H1 (cell line): ENCODE measurements around the gene PRDM15. TPM values are rescaled to one million over a fixed set of nuclear protein-coding genes. Genes with fewer than 3 reads are reported as not detected.

Source experiments
- CTCF ChIA-PET: fragments of 300-600 bp; sonication (Branson Sonifier 250); formaldehyde crosslinking; loops from one replicate; lab custom pipeline; 2021; ENCODE audit not compliant: partially characterized antibody; lab: Charles Lee
- POLR2A ChIA-PET: fragments of 300-600 bp; sonication (Branson Sonifier 250); formaldehyde crosslinking; loops from one replicate; lab custom pipeline; 2021; ENCODE audit warnings: inconsistent platforms; ENCODE audit not compliant: partially characterized antibody; lab: Charles Lee
- DNase-seq, 2 experiments: peaks; one replicate each; pipeline versions ENCODE4 v3.0.0 to v3.0.0-alpha.2; 2010 to 2022; ENCODE audit warnings: low spot score in 2 of 2, low read depth in 1 of 2, mixed read lengths in 1 of 2
- FAIRE-seq: peaks from 2 replicates; lab custom pipeline; 2011; peaks lifted over from hg19 to GRCh38; lab: Jason Lieb, UNC
- H2AFZ ChIP-seq: 2 replicates; pipeline ENCODE4 v1.8.1; 2012; ENCODE audit warnings: low read length, inconsistent platforms
- H2AK5ac ChIP-seq: 2 replicates; pipeline ENCODE4 v1.6.1; 2013; ENCODE audit warnings: low read depth, low read length
- H2BK120ac ChIP-seq: replicated peaks from 2 replicates; pipeline ENCODE3; 2013; ENCODE audit warnings: low read depth, low read length, inconsistent platforms
- H2BK12ac ChIP-seq: 2 replicates; pipeline ENCODE4 v1.6.1; 2013; ENCODE audit warnings: low read depth, low read length
- H2BK15ac ChIP-seq: 2 replicates; pipeline ENCODE4 v1.6.1; 2013; ENCODE audit warnings: low read length
- H2BK20ac ChIP-seq: 2 replicates; pipeline ENCODE4 v1.6.1; 2013; ENCODE audit warnings: low read length
- H2BK5ac ChIP-seq: 2 replicates; pipeline ENCODE4 v1.6.1; 2013; ENCODE audit warnings: low read depth, low read length
- H3K14ac ChIP-seq: 2 replicates; pipeline ENCODE4 v1.6.1; 2013; ENCODE audit warnings: inconsistent platforms; ENCODE audit not compliant: insufficient read length
- H3K18ac ChIP-seq: 2 replicates; pipeline ENCODE4 v1.6.1; 2013; ENCODE audit warnings: low read length; ENCODE audit errors: extremely low read depth
- H3K23ac ChIP-seq: 2 replicates; pipeline ENCODE4 v1.6.1; 2013; ENCODE audit warnings: inconsistent platforms; ENCODE audit not compliant: insufficient read length
- H3K23me2 ChIP-seq: 2 replicates; pipeline ENCODE4 v1.6.1; 2013; ENCODE audit warnings: low read depth, low read length
- H3K27ac ChIP-seq: 2 replicates; pipeline ENCODE4 v1.6.1; 2011; ENCODE audit warnings: low read depth, low read length, inconsistent platforms
- H3K27me3 ChIP-seq, 4 experiments: replicated peaks in 1 of 4; 1 replicate in 1 of 4; 2 replicates in 3 of 4; pipeline versions ENCODE4 v1.6.1 to v1.8.1; 2011 to 2013; ENCODE audit warnings: low read length in 3 of 4, mild to moderate bottlenecking in 3 of 4, inconsistent platforms in 2 of 4, mixed read lengths in 2 of 4, moderate library complexity in 1 of 4; ENCODE audit not compliant: control insufficient read depth in 3 of 4, insufficient read depth in 3 of 4; ENCODE audit errors: extremely low read depth in 1 of 4
- H3K36me3 ChIP-seq, 4 experiments: 2 replicates each; pipeline versions ENCODE4 v1.6.1 to v1.8.1; 2011 to 2013; ENCODE audit warnings: mild to moderate bottlenecking in 4 of 4, low read length in 3 of 4, moderate library complexity in 2 of 4, control low read depth in 1 of 4, inconsistent platforms in 1 of 4; ENCODE audit not compliant: insufficient read depth in 4 of 4, control insufficient read depth in 2 of 4
- H3K4ac ChIP-seq: replicated peaks from 2 replicates; pipeline ENCODE3; 2013; ENCODE audit warnings: low read length, low read depth, mixed read lengths, inconsistent platforms; ENCODE audit not compliant: insufficient read length
- H3K4me1 ChIP-seq, 4 experiments: replicated peaks in 1 of 4; 1 replicate in 1 of 4; 2 replicates in 3 of 4; pipeline versions ENCODE4 v1.6.1 to v1.8.1; 2011 to 2013; ENCODE audit warnings: low read length in 3 of 4, inconsistent platforms in 2 of 4, mixed read lengths in 1 of 4; ENCODE audit not compliant: insufficient read depth in 4 of 4, control insufficient read depth in 3 of 4
- H3K4me2 ChIP-seq, 2 experiments: 2 replicates each; pipeline versions ENCODE4 v1.6.1 to v1.8.1; 2011 to 2013; ENCODE audit warnings: low read depth in 2 of 2, low read length in 2 of 2, control low read depth in 1 of 2, inconsistent platforms in 1 of 2, mild to moderate bottlenecking in 1 of 2; ENCODE audit not compliant: insufficient read depth in 1 of 2
- H3K4me3 ChIP-seq, 4 experiments: fragments of 200-600, 300-600 bp in 1 of 4; sonication (generic), shearing (Covaris generic), sonication (Bioruptor Twin) in 1 of 4; 2 replicates each; pipeline versions ENCODE4 v1.5.1 to v1.8.1; 2011 to 2016; ENCODE audit warnings: low read length in 4 of 4, low read depth in 3 of 4, control low read depth in 2 of 4, inconsistent platforms in 2 of 4, mild to moderate bottlenecking in 2 of 4, mixed read lengths in 1 of 4, moderate library complexity in 1 of 4; ENCODE audit not compliant: insufficient read depth in 2 of 4; ENCODE audit errors: extremely low read depth in 1 of 4
- H3K56ac ChIP-seq: replicated peaks from 2 replicates; pipeline ENCODE3; 2013; ENCODE audit warnings: low read depth, mild to moderate bottlenecking, mixed read lengths, low read length, inconsistent platforms; ENCODE audit not compliant: insufficient read length
- H3K79me1 ChIP-seq: 2 replicates; pipeline ENCODE4 v1.6.1; 2013; ENCODE audit warnings: low read depth, low read length, control low read depth
- H3K79me2 ChIP-seq, 2 experiments: 2 replicates each; pipeline versions ENCODE4 v1.6.1 to v1.8.1; 2012 to 2013; ENCODE audit warnings: low read length in 2 of 2, mild to moderate bottlenecking in 2 of 2, inconsistent platforms in 1 of 2; ENCODE audit not compliant: insufficient read depth in 2 of 2, control insufficient read depth in 1 of 2
- H3K9ac ChIP-seq, 4 experiments: replicated peaks in 1 of 4; 1 replicate in 1 of 4; 2 replicates in 3 of 4; pipeline versions ENCODE4 v1.6.1 to v1.8.1; 2011 to 2013; ENCODE audit warnings: low read depth in 3 of 4, low read length in 3 of 4, control low read depth in 2 of 4, mild to moderate bottlenecking in 2 of 4, moderate library complexity in 2 of 4, inconsistent platforms in 1 of 4; ENCODE audit errors: extremely low read depth in 1 of 4
- H3K9me3 ChIP-seq, 2 experiments: 2 replicates each; pipeline versions ENCODE4 v1.6.1 to v1.8.1; 2012 to 2013; ENCODE audit warnings: mild to moderate bottlenecking in 2 of 2, moderate library complexity in 2 of 2, control low read depth in 1 of 2, inconsistent platforms in 1 of 2, low read depth in 1 of 2, low read length in 1 of 2, mixed read lengths in 1 of 2; ENCODE audit not compliant: insufficient read depth in 2 of 2
- H4K20me1 ChIP-seq, 2 experiments: replicated peaks in 1 of 2; 2 replicates each; pipeline versions ENCODE3 to v1.8.1; 2011 to 2013; ENCODE audit warnings: inconsistent platforms in 2 of 2, low read length in 2 of 2, mild to moderate bottlenecking in 1 of 2; ENCODE audit not compliant: insufficient read depth in 2 of 2, control insufficient read depth in 1 of 2
- H4K5ac ChIP-seq: 2 replicates; pipeline ENCODE4 v1.6.1; 2013; ENCODE audit warnings: low read length, low read depth, mixed read lengths, inconsistent platforms; ENCODE audit not compliant: insufficient read length
- H4K8ac ChIP-seq: 2 replicates; pipeline ENCODE4 v1.8.0; 2013; ENCODE audit warnings: mild to moderate bottlenecking, moderate library complexity, low read length, inconsistent platforms; ENCODE audit not compliant: insufficient read depth; ENCODE audit errors: extremely low read depth
- H4K91ac ChIP-seq: replicated peaks from 2 replicates; pipeline ENCODE3; 2013; ENCODE audit warnings: low read length, mixed read lengths, inconsistent platforms; ENCODE audit not compliant: insufficient read length
- ASH2L ChIP-seq: fragments of 200-600, 300-600 bp; sonication (generic); IDR thresholded peaks from one replicate; pipeline ENCODE4 v1.7.1; 2017; ENCODE audit warnings: low read length
- BACH1 ChIP-seq: IDR thresholded peaks from 2 replicates; pipeline ENCODE4 v1.6.1; 2012; ENCODE audit warnings: low read length, improper control_type of control experiment
- CHD1 ChIP-seq: IDR thresholded peaks from 2 replicates; pipeline ENCODE4 v1.6.1; 2012; ENCODE audit warnings: low read depth, low read length, improper control_type of control experiment
- EGR1 ChIP-seq: IDR thresholded peaks from 2 replicates; pipeline ENCODE4 v1.6.1; 2011; ENCODE audit warnings: low read depth, low read length, borderline replicate concordance
- EP300 ChIP-seq, 2 experiments: IDR thresholded peaks; 1 replicate in 1 of 2; 2 replicates in 1 of 2; pipeline ENCODE4 v1.6.1; 2011 to 2012; ENCODE audit warnings: low read depth in 2 of 2, low read length in 2 of 2, mild to moderate bottlenecking in 2 of 2, borderline replicate concordance in 1 of 2, inconsistent platforms in 1 of 2, moderate library complexity in 1 of 2
- HDAC6 ChIP-seq: IDR thresholded peaks from one replicate; pipeline ENCODE4 v1.7.1; 2012; ENCODE audit warnings: low read depth, mild to moderate bottlenecking, inconsistent platforms, low read length, moderate library complexity
- KDM1A ChIP-seq: fragments of 200-600, 300-600 bp; sonication (generic); IDR thresholded peaks from 2 replicates; pipeline ENCODE4 v1.7.1; 2016; ENCODE audit warnings: mild to moderate bottlenecking, low read length, borderline replicate concordance
- NANOG ChIP-seq: IDR thresholded peaks from 2 replicates; pipeline ENCODE4 v1.6.1; 2011; ENCODE audit warnings: low read length, low read depth, mild to moderate bottlenecking, inconsistent platforms; ENCODE audit not compliant: insufficient read depth, poor library complexity, severe bottlenecking
- SP1 ChIP-seq: IDR thresholded peaks from 2 replicates; pipeline ENCODE4 v1.6.1; 2011; ENCODE audit warnings: low read depth, low read length
- SP2 ChIP-seq: IDR thresholded peaks from 2 replicates; pipeline ENCODE4 v1.6.1; 2012; ENCODE audit warnings: mild to moderate bottlenecking, low read length, inconsistent platforms
- SUZ12 ChIP-seq: fragments of 200-600 bp; sonication (generic); IDR thresholded peaks from 2 replicates; pipeline ENCODE4 v1.6.1; 2012; ENCODE audit warnings: mild to moderate bottlenecking, inconsistent platforms, low read length, moderate library complexity, mixed read lengths
- TCF12 ChIP-seq: IDR thresholded peaks from 2 replicates; pipeline ENCODE4 v1.6.1; 2011; ENCODE audit warnings: low read depth, mild to moderate bottlenecking, low read length
- TEAD4 ChIP-seq: IDR thresholded peaks from 2 replicates; pipeline ENCODE4 v1.6.1; 2012; ENCODE audit warnings: low read depth, low read length, inconsistent platforms, mixed read lengths
- ZNF274 ChIP-seq: IDR thresholded peaks from 2 replicates; pipeline ENCODE4 v1.7.0; 2012; ENCODE audit warnings: low read length, borderline replicate concordance; ENCODE audit errors: extremely low read depth
- WGBS, 2 experiments: shearing (Covaris generic) in 1 of 2; methylation state at CpG; one replicate each; pipeline versions ENCODE4 v1.1.6 to v1.1.7; 2013 to 2015; ENCODE audit warnings: low lambda C conversion rate in 2 of 2, mixed read lengths in 2 of 2, inconsistent platforms in 1 of 2, low coverage in 1 of 2, missing lambda C conversion rate in 1 of 2; ENCODE audit not compliant: insufficient replicate concordance in 2 of 2, insufficient coverage in 1 of 2, insufficient read length in 1 of 2; ENCODE audit errors: extremely low coverage in 1 of 2, missing lambda C conversion rate in 1 of 2; 5-methylcytosine and 5-hydroxymethylcytosine counted together
- polyA plus RNA-seq, 7 experiments: library from polyadenylated mRNA; depleted of rRNA in 3 of 7; stranded (reverse) in 5 of 7; unstranded in 2 of 7; fragments of >200 nt in 5 of 7; fragments of 200-250 nt in 2 of 7; gene quantifications; 1 replicate in 5 of 7; 2 replicates in 1 of 7; 4 replicates in 1 of 7; pipeline versions ENCODE4 v1.2.1 to v1.2.3, GENCODE V29; 2011 to 2013; ENCODE audit warnings: missing spikeins in 2 of 7, mixed read lengths in 2 of 7
- total RNA-seq: library from RNA; stranded (reverse); fragmentation: NEBNext Ultra II Directional; extraction: Animal tissue kit (Norgen Biotek cat#: 25700); gene quantifications from 2 replicates; pipeline ENCODE4 v1.2.1, GENCODE V29; 2021

Gene PRDM15
- total and polyA plus RNA-seq, 2 of the 8 experiments (the other 6 are each of a cell fraction or from before 2014, with no cell fraction given): 9.7 to 10.5 TPM

DNA sequence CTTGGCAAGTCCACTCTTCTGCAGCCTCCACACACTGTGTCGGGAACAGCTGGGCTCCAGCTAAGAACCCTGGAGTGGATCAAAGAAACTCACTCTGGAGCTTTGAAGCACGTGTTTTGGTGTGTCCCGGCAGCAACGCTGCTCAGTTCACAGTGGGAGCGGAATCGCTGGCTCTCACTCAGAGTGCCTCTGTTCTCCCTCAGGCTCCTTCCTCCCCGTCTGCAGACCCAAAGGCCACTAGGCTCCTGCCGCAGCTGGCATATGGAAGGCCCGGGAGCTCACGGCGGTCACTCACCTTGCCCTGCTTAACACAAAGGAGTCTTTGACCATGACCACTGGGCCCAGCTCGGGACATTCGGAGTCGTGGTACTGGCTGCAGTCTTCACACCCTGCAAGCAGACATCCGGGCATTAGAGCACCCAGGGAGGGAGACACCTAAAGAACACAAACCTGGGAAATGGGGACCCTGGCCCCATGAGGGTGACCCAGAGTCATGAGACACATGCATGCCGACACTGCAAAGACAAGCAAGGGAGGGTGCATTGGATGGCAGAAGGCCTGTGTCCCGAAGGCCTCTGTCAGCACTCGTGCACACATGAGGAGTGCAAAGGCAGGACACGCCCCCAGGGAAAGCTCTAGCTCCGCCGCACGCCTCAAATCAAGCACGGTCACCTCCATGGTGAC, 19.7 kb downstream of the PRDM15 start:
- CTCF ChIA-PET: interaction anchor here (0.8 to 3.8 kb wide), 7 partner anchors 8 to 48 kb away, joined by 3 to 11 read pairs (median 4); no protein-coding TSS in a partner anchor
- TF ChIP-seq SP1 (no peak), EP300 (IDR thresholded peaks at IDR 0.05; ENCODE audit: borderline replicate concordance in 1 of 2, low read depth in 2 of 2, low read length in 2 of 2) (no peak), NANOG (no peak), EGR1 (no peak), BACH1 (no peak), TEAD4 (no peak), ZNF274 (no peak), HDAC6 (no peak), CHD1 (no peak), SP2 (no peak), ASH2L (no peak), KDM1A (no peak), TCF12 (no peak), SUZ12 (no peak)

More for the DNA sequence above, 19.7 kb downstream of the PRDM15 start:
- POLR2A ChIA-PET: interaction anchor here (0.6 to 1.6 kb wide), 3 partner anchors 9 to 36 kb away, joined by 3 read pairs; no protein-coding TSS in a partner anchor
- Histone ChIP-seq H3K23ac (no peak overlapping the region), H4K5ac (no peak overlapping the region), H3K4ac (no peak overlapping the region), H3K23me2 (no peaks in the 10 kb centered on the region), H2AFZ (no peak overlapping the region), H3K4me3 (no peak overlapping the region), H4K20me1 (peaks cover 0 to 1% of the 10 kb centered on the region in 2 experiments), H2BK20ac (no peak overlapping the region), H3K79me1 (no peaks in the 10 kb centered on the region), H3K18ac (no peak overlapping the region), H3K9ac (no peak overlapping the region), H2BK120ac (no peak overlapping the region), H2AK5ac (no peak overlapping the region), H2BK12ac (no peak overlapping the region), H3K4me1 (peaks cover 0 to 3% (median 0%) of the 10 kb centered on the region in 4 experiments; a peak in 2 of 7 replicates), H3K27ac (no peak overlapping the region), H3K9me3 (no peaks in the 10 kb centered on the region), H4K91ac (no peak overlapping the region), H2BK15ac (no peak overlapping the region), H2BK5ac (no peak overlapping the region; the same call in 1 of the 2 replicates), H3K27me3 (no peaks in the 10 kb centered on the region), H3K56ac (no peak overlapping the region), H3K14ac (no peak overlapping the region), H3K36me3 (peaks cover 0 to 9% (median 3%) of the 10 kb centered on the region in 4 experiments; a peak in 3 of 8 replicates), H3K4me2 (no peak overlapping the region), H3K79me2 (peaks cover 0 to 10% of the 10 kb centered on the region in 2 experiments; a peak in 1 of 4 replicates), H4K8ac (no peak overlapping the region)
- WGBS, 2 experiments: 93% methylated on average over 23 of the region's 23 CpGs; no CpG with 5 or more reads in 1 of the 2 experiments
- FAIRE-seq (no peak), DNase-seq (no peak)
